ENCODE measurements around the gene PSMD2.

Gene PSMD2

DNA sequence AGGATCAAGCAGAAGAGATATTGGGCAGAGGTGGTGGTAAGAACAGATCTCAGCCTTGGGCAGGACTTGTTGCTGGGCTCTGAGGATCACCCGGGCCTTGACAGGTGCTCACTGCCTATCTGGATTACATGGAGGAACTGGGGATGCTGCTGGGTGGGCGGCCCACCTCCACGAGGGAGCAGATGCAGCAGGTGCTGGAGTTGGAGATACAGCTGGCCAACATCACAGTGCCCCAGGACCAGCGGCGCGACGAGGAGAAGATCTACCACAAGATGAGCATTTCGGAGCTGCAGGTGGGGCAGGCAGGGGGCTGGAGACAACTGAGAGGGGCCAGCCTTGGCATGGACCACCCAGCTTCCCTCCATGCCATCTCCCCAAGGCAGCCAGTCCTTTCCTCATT lies 15.4 kb upstream of the PSMD2 start:
- no peak for DNase-seq

DNA sequence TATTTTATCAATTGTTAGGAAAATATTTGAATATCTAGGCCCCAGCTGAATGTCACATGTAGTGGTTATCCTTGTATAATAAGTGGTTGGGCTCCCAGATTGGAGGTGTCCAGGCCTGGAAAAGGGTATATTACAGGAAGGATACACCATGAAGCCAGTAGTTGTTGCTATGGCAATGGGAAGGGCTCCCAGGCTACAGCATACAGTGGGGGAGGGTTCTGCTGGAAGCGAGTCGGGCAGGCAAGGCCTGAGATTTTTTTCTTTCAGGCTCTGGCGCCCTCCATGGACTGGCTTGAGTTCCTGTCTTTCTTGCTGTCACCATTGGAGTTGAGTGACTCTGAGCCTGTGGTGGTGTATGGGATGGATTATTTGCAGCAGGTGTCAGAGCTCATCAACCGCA lies 14.3 kb upstream of the PSMD2 start:
- peak; percentile 88 for DNase-seq

GRCh38 chr3:184289426-184289938 lies 9.6 kb upstream of the PSMD2 start:
- peak; percentile 48 for DNase-seq

DNA sequence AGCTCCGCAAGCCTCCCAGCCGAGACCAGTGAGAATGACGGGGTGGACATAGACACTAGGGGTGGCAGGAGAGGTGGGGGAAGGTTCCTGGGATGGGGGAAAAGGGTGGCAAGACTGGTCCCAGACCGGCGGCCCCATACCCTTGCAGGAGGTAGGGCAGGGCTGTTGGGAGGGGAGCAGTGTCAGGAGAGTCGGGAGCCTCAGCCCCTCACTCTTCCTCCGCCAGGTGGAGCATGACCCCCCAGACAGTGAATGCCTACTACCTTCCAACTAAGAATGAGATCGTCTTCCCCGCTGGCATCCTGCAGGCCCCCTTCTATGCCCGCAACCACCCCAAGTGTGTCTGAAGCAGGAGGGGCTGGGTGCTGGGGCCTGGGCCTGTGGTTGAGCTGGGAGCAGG lies 8.7 kb upstream of the PSMD2 start:
- DNase-seq: no peak

DNA sequence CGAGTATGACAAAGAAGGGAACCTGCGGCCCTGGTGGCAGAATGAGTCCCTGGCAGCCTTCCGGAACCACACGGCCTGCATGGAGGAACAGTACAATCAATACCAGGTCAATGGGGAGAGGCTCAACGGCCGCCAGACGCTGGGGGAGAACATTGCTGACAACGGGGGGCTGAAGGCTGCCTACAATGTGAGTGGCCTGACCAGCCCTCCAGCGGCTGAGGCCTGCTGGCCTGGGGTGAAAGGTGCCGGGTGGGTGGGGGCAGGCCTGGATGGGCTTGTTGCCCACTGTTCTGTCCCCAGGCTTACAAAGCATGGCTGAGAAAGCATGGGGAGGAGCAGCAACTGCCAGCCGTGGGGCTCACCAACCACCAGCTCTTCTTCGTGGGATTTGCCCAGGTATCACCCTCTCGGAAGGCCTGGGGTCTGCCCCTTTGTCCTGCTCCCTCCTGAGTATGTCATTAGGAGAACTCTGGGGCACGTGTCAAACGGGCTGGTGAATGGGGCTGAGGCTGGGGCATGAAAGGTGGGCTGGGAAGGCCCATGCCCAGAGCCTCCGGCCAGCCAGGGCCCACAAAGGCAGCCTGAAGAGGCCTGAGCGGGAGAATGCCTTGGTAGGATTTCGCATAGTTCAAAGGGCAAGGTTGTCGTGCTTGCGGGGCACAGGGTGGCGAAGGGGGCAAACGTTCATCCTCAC lies 7.8 kb upstream of the PSMD2 start:
- no peak for DNase-seq

GRCh38 chr3:184291738-184292445 lies 7.1 kb upstream of the PSMD2 start:
- no peak for DNase-seq

- no peak for DNase-seq
Measured at GRCh38 chr3:184295771-184296170, 3.3 kb upstream of the PSMD2 start.

DNA sequence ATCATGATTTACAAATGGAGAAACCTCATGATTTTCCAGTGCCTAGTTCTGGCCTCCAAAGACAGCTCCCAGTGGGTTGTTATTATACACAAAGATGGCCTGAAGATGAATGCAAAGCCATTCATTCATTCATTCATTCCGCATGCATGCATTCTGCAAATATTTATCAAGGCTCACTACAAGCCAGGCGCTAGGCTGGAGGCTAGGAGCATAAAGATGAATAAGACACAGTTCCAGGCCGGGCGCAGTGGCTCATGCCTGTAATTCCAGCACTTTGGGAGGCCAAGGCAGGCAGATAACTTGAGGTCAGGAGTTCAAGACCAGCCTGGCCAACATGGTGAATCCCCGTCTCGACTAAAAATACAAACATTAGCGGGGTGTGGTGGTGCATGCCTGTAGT lies 2.4 kb upstream of the PSMD2 start:
- DNase-seq: no peak

DNA sequence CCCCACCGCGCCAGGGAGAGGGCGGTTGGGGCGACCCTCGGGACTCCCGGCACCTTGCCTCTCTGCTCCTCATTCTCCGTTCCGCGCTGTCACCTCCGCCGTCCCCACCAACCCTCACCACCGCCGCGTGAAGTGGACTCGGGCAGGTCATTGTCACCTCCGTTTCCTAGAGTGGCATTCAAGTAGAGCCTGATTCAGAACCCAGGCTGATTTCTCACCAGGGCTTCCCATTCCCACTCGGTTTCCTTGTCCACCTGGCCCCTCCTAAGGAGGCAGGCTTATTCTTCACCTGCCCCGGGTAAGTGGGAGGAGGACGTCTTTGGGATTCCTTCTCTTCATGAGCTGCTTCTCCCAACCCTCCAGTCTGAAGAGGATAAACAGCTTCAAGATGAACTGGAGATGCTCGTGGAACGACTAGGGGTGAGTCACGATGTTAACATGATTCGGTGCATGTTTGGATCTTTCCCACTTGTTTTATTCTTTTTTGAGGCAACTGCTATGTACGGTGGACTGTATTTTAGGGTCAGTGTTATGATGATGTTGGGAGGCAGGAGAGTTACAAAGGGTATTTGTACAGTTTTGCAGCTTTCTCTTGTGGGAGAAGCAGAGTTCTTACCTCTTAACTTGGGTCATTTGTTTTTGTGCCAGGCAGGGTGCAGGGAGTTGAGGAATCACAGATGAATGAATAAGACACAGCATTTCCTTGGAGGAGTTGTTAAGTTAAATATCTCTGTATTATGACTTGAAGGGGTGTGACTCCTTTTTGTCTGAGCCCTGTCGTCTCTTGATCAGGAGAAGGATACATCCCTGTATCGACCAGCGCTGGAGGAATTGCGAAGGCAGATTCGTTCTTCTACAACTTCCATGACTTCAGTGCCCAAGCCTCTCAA lies 692 bp downstream of the PSMD2 start:
- no peak for DNase-seq

DNA sequence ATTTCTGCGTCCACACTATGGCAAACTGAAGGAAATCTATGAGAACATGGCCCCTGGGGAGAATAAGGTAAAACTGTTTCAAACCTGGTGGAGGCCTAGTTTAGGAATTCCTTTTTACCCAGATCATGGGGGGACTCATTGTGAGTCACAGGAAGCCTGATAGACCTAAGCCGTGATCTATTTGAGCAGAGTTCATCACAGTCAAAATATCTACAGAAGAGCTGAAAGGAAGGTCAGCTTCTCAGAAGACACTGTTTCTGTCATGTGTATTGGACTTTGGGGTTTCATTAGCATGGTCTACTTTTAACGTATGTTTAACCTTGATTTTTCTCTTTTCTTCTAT lies 1.3 kb downstream of the PSMD2 start:
- DNase-seq: no peak

DNA sequence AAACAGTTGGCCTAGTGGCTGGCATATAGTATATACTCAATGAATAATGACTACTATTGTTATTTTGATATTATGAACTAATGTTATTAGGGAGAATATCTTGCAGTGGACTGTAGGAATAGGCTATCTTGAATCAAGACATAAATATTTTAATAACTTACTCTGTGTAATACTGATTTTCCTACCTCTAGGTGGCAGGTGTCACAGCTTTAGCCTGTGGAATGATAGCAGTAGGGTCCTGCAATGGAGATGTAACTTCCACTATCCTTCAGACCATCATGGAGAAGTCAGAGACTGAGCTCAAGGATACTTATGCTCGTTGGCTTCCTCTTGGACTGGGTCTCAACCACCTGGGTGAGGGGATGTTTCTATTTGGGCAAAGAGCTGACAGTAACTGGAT lies 6.5 kb downstream of the PSMD2 start:
- no peak for DNase-seq

GRCh38 chr3:184306341-184306972 lies 7.4 kb downstream of the PSMD2 start:
- DNase-seq: no peak

DNA sequence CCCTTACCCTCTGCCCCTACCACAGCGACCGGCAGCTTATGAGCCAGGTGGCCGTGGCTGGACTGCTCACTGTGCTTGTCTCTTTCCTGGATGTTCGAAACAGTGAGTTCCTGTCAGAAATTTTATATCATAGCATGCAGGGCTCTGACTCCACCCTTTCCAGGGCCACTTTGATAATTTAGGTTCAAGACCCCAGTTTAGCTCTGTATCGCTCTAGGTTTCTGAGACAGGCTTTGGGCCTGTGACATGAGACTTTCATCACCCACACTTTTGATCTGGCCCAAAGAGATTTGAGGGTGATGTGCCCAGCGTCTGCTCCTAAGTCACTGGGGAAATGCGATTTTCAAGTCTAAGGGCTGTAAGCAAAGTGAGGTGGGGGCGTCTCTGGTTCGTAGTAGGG lies 8.9 kb downstream of the PSMD2 start:
- no peak for DNase-seq

DNA sequence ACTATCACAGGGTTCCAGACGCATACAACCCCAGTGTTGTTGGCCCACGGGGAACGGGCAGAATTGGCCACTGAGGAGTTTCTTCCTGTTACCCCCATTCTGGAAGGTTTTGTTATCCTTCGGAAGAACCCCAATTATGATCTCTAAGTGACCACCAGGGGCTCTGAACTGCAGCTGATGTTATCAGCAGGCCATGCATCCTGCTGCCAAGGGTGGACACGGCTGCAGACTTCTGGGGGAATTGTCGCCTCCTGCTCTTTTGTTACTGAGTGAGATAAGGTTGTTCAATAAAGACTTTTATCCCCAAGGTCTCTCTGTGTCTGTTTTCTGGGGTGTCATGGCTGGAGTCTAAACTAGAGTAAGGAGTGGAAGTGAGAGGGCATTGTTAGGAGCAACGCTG lies 9.7 kb downstream of the PSMD2 start:
- no peak for DNase-seq

DNA sequence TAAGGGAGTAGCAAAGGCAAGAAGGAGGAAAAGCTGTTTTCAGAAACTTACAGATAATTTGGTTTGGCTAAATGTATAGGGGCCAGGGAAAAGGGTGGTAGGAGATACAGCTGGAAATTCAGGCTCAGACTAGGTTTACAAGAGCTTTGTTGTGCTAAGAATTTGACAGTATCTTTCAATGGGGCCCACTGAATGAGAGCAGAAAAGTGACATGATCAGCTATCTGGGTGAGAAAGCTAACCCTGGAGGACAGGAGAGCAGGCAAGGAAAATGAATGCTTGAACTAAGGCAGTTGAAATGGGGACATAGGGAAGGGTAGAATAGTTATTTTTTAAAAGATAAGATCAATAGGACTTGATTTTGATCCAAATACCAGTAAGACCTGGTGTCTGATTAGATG lies 12.6 kb downstream of the PSMD2 start:
- no peak for DNase-seq

DNA sequence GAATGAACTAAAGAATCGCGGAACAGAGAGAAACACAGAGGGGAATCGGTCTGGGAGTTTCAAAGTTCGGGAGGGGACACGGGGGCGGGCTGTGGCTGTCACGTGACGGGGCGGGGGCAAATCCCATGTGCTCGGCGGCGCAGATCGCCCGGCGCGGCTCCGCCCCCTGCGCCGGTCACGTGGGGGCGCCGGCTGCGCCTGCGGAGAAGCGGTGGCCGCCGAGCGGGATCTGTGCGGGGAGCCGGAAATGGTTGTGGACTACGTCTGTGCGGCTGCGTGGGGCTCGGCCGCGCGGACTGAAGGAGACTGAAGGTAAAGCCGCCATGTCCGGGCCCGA lies 15.3 kb downstream of the PSMD2 start, which contains the start of gene EIF4G1:
Gene EIF4G1 (plus strand): TSS at position 244 of the 337 bp plus-strand sequence. CDS start 1,191 bp downstream, outside the sequence.
- DNase-seq: peak; percentile 84

- no peak for DNase-seq
Measured at GRCh38 chr3:184314700-184315542, 15.9 kb downstream of the PSMD2 start.

GRCh38 chr3:184315543-184315867 lies 16.5 kb downstream of the PSMD2 start:
- no peak for DNase-seq

- no peak for DNase-seq
Measured at GRCh38 chr3:184315871-184316661, 17.0 kb downstream of the PSMD2 start.

- DNase-seq: no peak
Measured at GRCh38 chr3:184316792-184317191, 17.8 kb downstream of the PSMD2 start.

GRCh38 chr3:184317201-184317600 lies 18.2 kb downstream of the PSMD2 start:
- DNase-seq: no peak

- peak; percentile 47 for DNase-seq
Measured at GRCh38 chr3:184320104-184320445, 21.0 kb downstream of the PSMD2 start.

All from DMS153 (cell line).